HG02852 (cell line): ENCODE measurements around the gene RAB27A.
"Not testable (repeated sequence)": the region's sequence is repeated elsewhere in the genome, so short reads cannot be mapped to it uniquely, and the experiment has no call there.

Experiments
- ATAC-seq: cut with Tn5 transposase; IDR thresholded peaks from one replicate; pipeline ENCODE4 v1.9.1; 2021; ENCODE audit warnings: mild to moderate bottlenecking, moderate library complexity; ENCODE audit not compliant: unreplicated experiment

The RAB27A gene

GRCh38 chr15:55253580-55253979 is 36.0 kb downstream of the RAB27A start:
- no peak for ATAC-seq

GRCh38 chr15:55252201-55252600 is 37.4 kb downstream of the RAB27A start:
- not testable (repeated sequence) for ATAC-seq

- no peak for ATAC-seq
Observed at GRCh38 chr15:55250941-55251340, 38.7 kb downstream of the RAB27A start.

- no peak for ATAC-seq
Observed at GRCh38 chr15:55250392-55250791, 39.2 kb downstream of the RAB27A start.

GRCh38 chr15:55249885-55250284 is 39.7 kb downstream of the RAB27A start:
- ATAC-seq = not testable (repeated sequence)

- no peak for ATAC-seq
Observed at GRCh38 chr15:55248895-55249294, 40.7 kb downstream of the RAB27A start.

GRCh38 chr15:55247766-55248427 is 41.7 kb downstream of the RAB27A start:
- ATAC-seq = no peak

GRCh38 chr15:55247311-55247710 is 42.3 kb downstream of the RAB27A start:
- ATAC-seq = no peak

- no peak for ATAC-seq
Observed at GRCh38 chr15:55246567-55246966, 43.0 kb downstream of the RAB27A start.

GRCh38 chr15:55245059-55245458 is 44.6 kb downstream of the RAB27A start:
- no peak for ATAC-seq

- ATAC-seq = no peak
Observed at GRCh38 chr15:55241891-55242290, 47.7 kb downstream of the RAB27A start.

GRCh38 chr15:55241186-55241585 is 48.4 kb downstream of the RAB27A start:
- ATAC-seq = no peak

- no peak for ATAC-seq
Observed at GRCh38 chr15:55240125-55240760, 49.4 kb downstream of the RAB27A start.

- no peak for ATAC-seq
Observed at GRCh38 chr15:55239440-55240124, 50.0 kb downstream of the RAB27A start.

GRCh38 chr15:55238877-55239276 is 50.7 kb downstream of the RAB27A start:
- ATAC-seq = no peak

- ATAC-seq = no peak
Observed at GRCh38 chr15:55237219-55238130, 52.1 kb downstream of the RAB27A start.

- no peak for ATAC-seq
Observed at GRCh38 chr15:55235546-55236036, 54.0 kb downstream of the RAB27A start.

GRCh38 chr15:55234800-55235104 is 54.9 kb downstream of the RAB27A start:
- ATAC-seq = no peak

- ATAC-seq = no peak
Observed at GRCh38 chr15:55234104-55234799, 55.4 kb downstream of the RAB27A start.

- no peak for ATAC-seq
Observed at GRCh38 chr15:55231455-55231854, 58.2 kb downstream of the RAB27A start.
